Fibroblast of lung (primary cell): ENCODE results near the gene CALY. TPM values are rescaled to one million over a fixed set of nuclear protein-coding genes. Genes with fewer than 3 reads are reported as not detected.

Source experiments
- DNase-seq, 2 donors: peaks; one replicate each; pipeline versions ENCODE4 v3.0.0 to v3.0.0-alpha.2; 2010; ENCODE audit warnings: low read depth in 2 of 2
- H2AFZ ChIP-seq: 2 replicates; pipeline ENCODE4 v1.5.1; 2012; ENCODE audit warnings: low read length, control low read depth, inconsistent platforms
- H3K27ac ChIP-seq: 2 replicates; pipeline ENCODE4 v1.5.1; 2011; ENCODE audit warnings: low read length, control low read depth; ENCODE audit not compliant: insufficient read depth
- H3K27me3 ChIP-seq: 2 replicates; pipeline ENCODE4 v1.5.1; 2011; ENCODE audit warnings: mild to moderate bottlenecking, low read length; ENCODE audit not compliant: control insufficient read depth, insufficient read depth
- H3K36me3 ChIP-seq: 2 replicates; pipeline ENCODE4 v1.5.1; 2011; ENCODE audit warnings: low read length; ENCODE audit not compliant: control insufficient read depth, insufficient read depth
- H3K4me1 ChIP-seq: 2 replicates; pipeline ENCODE4 v1.5.1; 2011; ENCODE audit warnings: low read length; ENCODE audit not compliant: control insufficient read depth, insufficient read depth; ENCODE audit errors: extremely low read depth
- H3K4me2 ChIP-seq: 2 replicates; pipeline ENCODE4 v1.5.1; 2011; ENCODE audit warnings: low read length, control low read depth; ENCODE audit not compliant: insufficient read depth; ENCODE audit errors: extremely low read depth
- H3K4me3 ChIP-seq, 4 experiments: fragments of 200-600 bp in 1 of 4; sonication (generic) in 1 of 4; replicated peaks in 1 of 4; 2 replicates each; pipeline ENCODE4 v1.5.1; 2011 to 2016; ENCODE audit warnings: low read length in 4 of 4, low read depth in 3 of 4, mild to moderate bottlenecking in 3 of 4, control low read depth in 2 of 4, inconsistent platforms in 1 of 4, mixed read lengths in 1 of 4; ENCODE audit not compliant: insufficient read depth in 1 of 4; ENCODE audit errors: control extremely low read depth in 1 of 4
- H3K79me2 ChIP-seq: 2 replicates; pipeline ENCODE4 v1.5.1; 2012; ENCODE audit warnings: mild to moderate bottlenecking, low read length, inconsistent platforms; ENCODE audit not compliant: control insufficient read depth, insufficient read depth
- H3K9ac ChIP-seq: 2 replicates; pipeline ENCODE4 v1.5.1; 2011; ENCODE audit warnings: mild to moderate bottlenecking, low read length, control low read depth; ENCODE audit not compliant: insufficient read depth
- H3K9me3 ChIP-seq: 2 replicates; pipeline ENCODE4 v1.5.1; 2012; ENCODE audit warnings: low read depth, low read length; ENCODE audit not compliant: control insufficient read depth, insufficient read depth
- H4K20me1 ChIP-seq: 2 replicates; pipeline ENCODE4 v1.5.1; 2011; ENCODE audit warnings: low read length; ENCODE audit not compliant: control insufficient read depth, insufficient read depth; ENCODE audit errors: extremely low read depth
- EZH2 ChIP-seq: IDR thresholded peaks from 2 replicates; pipeline ENCODE4 v1.5.1; 2012; ENCODE audit warnings: low read length, control low read depth, mild to moderate bottlenecking; ENCODE audit errors: missing control alignments
- polyA plus RNA-seq, 2 donors: library from polyadenylated mRNA; depleted of rRNA in 1 of 2; stranded (reverse) in 1 of 2; unstranded in 1 of 2; fragments of >200 nt; gene quantifications; 2 replicates each; pipeline ENCODE4 v1.2.1, GENCODE V29; 2011 to 2012; ENCODE audit warnings: missing spikeins in 1 of 2
- total RNA-seq: library from RNA; depleted of rRNA; stranded (reverse); fragments of >200 nt; gene quantifications from 2 replicates; pipeline ENCODE4 v1.2.1, GENCODE V29; 2014
- TF ChIP-seq, protein P1 (sequence below), 2 donors: IDR thresholded peaks in 1 of 2; conservative IDR thresholded peaks in 1 of 2; 1 replicate in 1 of 2; 2 replicates in 1 of 2; pipeline ENCODE4 v1.5.1; 2011 to 2012; ENCODE audit warnings: low read length in 2 of 2, control low read depth in 1 of 2, inconsistent platforms in 1 of 2, low read depth in 1 of 2, mild to moderate bottlenecking in 1 of 2

Gene CALY
- total and polyA plus RNA-seq, 2 donors (not counting 1 experiment from before 2014, with no cell fraction given) = not detected

DNA sequence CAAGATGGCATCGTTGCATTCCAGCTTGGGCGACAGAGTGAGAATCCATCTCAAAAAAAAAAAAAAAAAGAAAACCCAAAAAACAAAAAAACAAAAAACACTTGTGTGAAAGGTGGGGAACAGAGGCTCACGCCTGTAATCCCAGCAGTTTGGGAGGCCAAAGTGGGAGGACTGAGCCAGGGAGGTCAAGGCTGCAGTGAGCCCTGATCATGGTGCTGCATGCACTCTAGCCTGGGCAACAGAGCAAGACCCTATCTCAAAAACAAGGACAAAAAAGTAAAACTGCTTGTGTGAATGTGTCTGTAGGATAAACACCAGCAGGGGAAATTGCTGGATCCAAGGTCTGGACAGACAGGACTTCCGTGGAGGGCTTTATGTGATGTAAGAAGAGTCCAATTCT, 46.9 kb upstream of the CALY start:
- Histone ChIP-seq H3K36me3 (no peaks in the 10 kb centered on the region), H3K4me2 (no peak overlapping the region), H3K9ac (no peak overlapping the region), H3K27ac (no peak overlapping the region), H3K9me3 (no peaks in the 10 kb centered on the region), H4K20me1 (no peaks in the 10 kb centered on the region), H3K79me2 (no peaks in the 10 kb centered on the region), H3K27me3 (no peaks in the 10 kb centered on the region), H2AFZ (no peak overlapping the region), H3K4me3 (no peak overlapping the region), H3K4me1 (no peaks in the 10 kb centered on the region)
- DNase-seq = no peak
- no peak for TF ChIP-seq EZH2
- TF ChIP-seq, protein P1, sequence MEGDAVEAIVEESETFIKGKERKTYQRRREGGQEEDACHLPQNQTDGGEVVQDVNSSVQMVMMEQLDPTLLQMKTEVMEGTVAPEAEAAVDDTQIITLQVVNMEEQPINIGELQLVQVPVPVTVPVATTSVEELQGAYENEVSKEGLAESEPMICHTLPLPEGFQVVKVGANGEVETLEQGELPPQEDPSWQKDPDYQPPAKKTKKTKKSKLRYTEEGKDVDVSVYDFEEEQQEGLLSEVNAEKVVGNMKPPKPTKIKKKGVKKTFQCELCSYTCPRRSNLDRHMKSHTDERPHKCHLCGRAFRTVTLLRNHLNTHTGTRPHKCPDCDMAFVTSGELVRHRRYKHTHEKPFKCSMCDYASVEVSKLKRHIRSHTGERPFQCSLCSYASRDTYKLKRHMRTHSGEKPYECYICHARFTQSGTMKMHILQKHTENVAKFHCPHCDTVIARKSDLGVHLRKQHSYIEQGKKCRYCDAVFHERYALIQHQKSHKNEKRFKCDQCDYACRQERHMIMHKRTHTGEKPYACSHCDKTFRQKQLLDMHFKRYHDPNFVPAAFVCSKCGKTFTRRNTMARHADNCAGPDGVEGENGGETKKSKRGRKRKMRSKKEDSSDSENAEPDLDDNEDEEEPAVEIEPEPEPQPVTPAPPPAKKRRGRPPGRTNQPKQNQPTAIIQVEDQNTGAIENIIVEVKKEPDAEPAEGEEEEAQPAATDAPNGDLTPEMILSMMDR (conservative IDR thresholded peaks at IDR 0.05 in 1 of 2, IDR thresholded peaks at IDR 0.05 in 1 of 2; ENCODE audit: low read depth in 1 of 2, low read length in 2 of 2) = no peak

DNA sequence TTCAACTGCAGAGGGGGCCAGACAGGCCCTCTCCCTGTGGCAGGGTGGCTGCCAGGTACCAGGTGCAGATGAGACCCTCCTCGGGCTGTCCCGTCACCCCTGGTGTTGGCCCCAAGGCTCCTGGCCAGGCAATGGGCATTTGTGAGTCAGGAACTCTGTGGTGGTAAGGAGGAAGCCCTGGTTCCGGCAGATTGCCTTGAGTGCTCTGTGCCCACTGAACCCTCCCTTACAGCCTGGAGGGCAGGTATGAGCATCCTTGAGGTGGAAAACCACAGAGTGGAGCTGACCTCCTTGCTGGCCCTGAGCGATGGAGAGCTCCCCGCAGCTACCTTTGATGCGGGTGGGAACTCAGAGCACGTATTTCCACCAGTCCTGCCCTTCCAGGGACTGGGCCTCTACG, 44.3 kb upstream of the CALY start:
- Histone ChIP-seq H4K20me1 (no peaks in the 10 kb centered on the region), H3K4me2 (no peak overlapping the region), H3K36me3 (no peaks in the 10 kb centered on the region), H3K79me2 (no peaks in the 10 kb centered on the region), H3K4me1 (peaks cover 2% of the 10 kb centered on the region), H3K4me3 (no peak overlapping the region), H3K9ac (no peak overlapping the region), H3K27me3 (no peaks in the 10 kb centered on the region), H3K9me3 (no peaks in the 10 kb centered on the region), H2AFZ (no peak overlapping the region), H3K27ac (no peak overlapping the region)
- no peak for TF ChIP-seq EZH2
- TF ChIP-seq, protein P1 (conservative IDR thresholded peaks at IDR 0.05 in 1 of 2, IDR thresholded peaks at IDR 0.05 in 1 of 2; ENCODE audit: low read depth in 1 of 2, low read length in 2 of 2) = no peak
- no peak for DNase-seq

DNA sequence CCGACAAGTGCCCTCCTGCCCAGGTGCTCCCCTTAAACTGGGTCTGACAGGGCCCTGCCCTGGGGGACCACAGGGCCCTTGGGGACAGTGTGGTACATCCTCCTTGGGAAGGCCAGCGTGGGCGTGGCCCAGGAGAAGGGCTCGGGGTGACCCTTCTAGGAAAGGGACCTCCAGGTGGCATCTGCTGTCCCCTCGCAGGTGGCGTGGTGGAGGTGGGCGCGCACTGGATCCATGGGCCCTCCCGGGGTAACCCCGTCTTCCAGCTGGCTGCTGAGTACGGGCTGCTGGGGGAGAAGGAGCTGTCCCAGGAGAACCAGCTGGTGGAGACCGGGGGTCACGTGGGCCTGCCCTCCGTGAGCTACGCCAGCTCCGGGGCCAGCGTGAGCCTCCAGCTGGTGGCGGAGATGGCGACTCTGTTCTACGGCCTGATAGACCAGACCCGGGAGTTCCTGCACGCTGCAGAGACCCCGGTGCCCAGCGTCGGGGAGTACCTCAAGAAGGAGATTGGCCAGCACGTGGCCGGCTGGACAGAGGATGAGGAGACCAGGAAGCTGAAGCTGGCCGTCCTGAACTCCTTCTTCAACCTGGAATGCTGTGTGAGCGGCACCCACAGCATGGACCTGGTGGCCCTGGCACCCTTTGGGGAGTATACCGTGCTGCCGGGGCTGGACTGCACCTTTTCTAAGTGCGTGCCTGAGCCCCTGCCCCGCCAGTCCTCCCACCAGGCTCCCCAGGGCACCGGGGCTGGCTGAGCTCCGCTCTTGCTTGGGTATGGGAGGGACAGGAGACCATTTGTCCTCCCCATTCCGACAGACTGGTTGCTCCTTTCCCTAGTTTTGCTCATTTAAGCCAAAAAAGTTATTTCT, 43.3 kb upstream of the CALY start:
- Histone ChIP-seq H3K27ac (no peak overlapping the region), H2AFZ (no peak overlapping the region), H3K36me3 (no peaks in the 10 kb centered on the region), H3K27me3 (no peaks in the 10 kb centered on the region), H3K4me1 (peaks cover 2% of the 10 kb centered on the region), H3K4me2 (peak overlapping the region; percentile 68), H3K79me2 (no peaks in the 10 kb centered on the region), H3K4me3 (peak overlapping the region; percentile 15 to 66 (median 44)), H3K9me3 (no peaks in the 10 kb centered on the region), H4K20me1 (no peaks in the 10 kb centered on the region), H3K9ac (peak overlapping the region; percentile 65)
- no peak for DNase-seq
- TF ChIP-seq EZH2 = no peak
- TF ChIP-seq, protein P1 (conservative IDR thresholded peaks at IDR 0.05 in 1 of 2, IDR thresholded peaks at IDR 0.05 in 1 of 2; ENCODE audit: low read depth in 1 of 2, low read length in 2 of 2) = no peak
